Left cardiac atrium (tissue), 4 donors: ENCODE results near the gene HABP4. TPM values are rescaled to one million over a fixed set of nuclear protein-coding genes. Genes with fewer than 3 reads are reported as not detected.

Experiments
- ATAC-seq, 2 donors: fragments of 200-7000 bp; cut with Tn5 transposase; one replicate each; pipeline ENCODE4 v1.9.1; 2020; ENCODE audit warnings: mild to moderate bottlenecking in 2 of 2, moderate library complexity in 2 of 2
- DNase-seq: peaks from one replicate; pipeline ENCODE4 v3.0.0-alpha.2; 2020
- intact Hi-C, 2 donors: fragments of 100-400 bp; cut with DNase I; formaldehyde crosslinking; loops; one replicate each; pipeline versions ENCODE4 v1.14.1 to v1.15.1; 2022 to 2023
- total RNA-seq, 2 donors: library from RNA; stranded (reverse); fragmentation: NEBNext Ultra II Directional; extraction: Animal tissue kit (Norgen Biotek cat#: 25700); gene quantifications; one replicate each; pipeline ENCODE4 v1.2.1, GENCODE V29; 2021
- donor health status: DM: no; HTN: yes; CAD: no.
- donor health status: DM: no; HTN: yes; CAD: no; lungs with severe emphysema.
- donor health status: DM: yes; HTN: yes; CAD: no.
- donor health status: Dilated cardiomyopathy.

Gene HABP4
- total RNA-seq, 2 donors from 2014 or later, result 19.2 to 19.5 TPM

DNA sequence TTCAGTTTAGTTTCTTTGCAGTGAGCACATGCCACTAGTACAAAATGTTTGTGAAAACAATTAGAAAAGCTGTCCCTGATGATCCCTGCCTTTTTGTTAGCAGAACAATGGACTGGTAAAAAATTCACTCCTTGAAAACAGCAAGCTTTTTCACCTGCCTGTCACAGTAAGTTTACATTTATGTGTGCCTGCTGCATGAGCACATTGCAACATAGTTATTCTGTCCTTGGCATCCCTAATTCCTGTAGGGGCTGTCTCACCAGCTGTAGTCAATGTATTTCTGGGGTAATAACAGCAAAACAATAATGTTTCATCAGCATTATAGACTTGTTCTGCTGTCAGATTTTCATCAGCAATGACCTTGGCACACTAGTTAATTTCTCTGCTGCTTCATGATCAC lies 20.2 kb upstream of the HABP4 start:
- DNase-seq, result no peak
- no peak for ATAC-seq
- intact Hi-C loops, result no loop called here

GRCh38 chr9:96430377-96430776 lies 19.6 kb upstream of the HABP4 start:
- ATAC-seq (no peak), DNase-seq (no peak)
- intact Hi-C loops, result no loop called here

- intact Hi-C loops, result no loop called here
- DNase-seq (no peak), ATAC-seq (no peak)
These were observed 14.6 kb upstream of the HABP4 start for GRCh38 chr9:96435345-96435744.

DNA sequence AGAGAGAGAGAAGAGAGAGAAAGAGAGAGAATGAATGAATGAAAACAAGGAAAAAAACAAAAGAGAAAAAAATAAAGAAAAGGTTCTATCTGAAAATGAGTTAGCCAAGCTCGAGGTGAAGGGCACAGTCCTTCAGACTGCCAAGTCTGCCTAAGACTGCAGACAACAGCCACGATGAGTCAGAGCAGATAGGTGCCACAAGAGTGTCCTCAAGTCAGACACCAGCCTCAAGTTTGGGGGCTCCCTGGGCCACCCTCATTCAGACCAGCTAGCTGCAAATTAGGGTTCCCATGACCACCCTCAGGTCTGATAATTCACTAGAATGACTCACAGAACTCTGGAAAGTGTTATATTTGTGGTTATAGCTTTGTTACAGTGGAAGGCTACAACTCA lies 13.9 kb upstream of the HABP4 start:
- intact Hi-C loops, result no loop called here
- DNase-seq (no peak), ATAC-seq (no peak)

GRCh38 chr9:96436456-96437126 lies 13.4 kb upstream of the HABP4 start:
- no peak for DNase-seq
- intact Hi-C loops, result no loop called here
- ATAC-seq, result no peak

DNA sequence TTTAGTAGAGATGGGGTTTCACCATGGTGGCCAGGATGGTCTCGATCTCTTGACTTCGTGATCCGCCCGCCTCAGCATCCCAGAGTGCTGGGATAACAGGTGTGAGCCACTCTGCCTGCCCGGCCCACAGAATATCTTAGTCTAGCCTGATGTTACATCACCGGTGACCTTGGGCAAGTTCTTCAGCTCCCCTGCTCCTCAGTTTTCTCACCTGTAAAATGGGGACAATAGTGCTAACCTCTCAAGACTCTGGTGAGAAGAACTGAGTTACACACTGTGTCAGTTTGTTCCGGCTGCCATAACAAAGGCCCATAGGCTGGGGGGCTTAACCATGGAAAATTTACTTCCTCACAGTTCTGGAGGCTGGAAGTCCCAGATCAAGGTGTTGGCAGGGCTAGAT lies 12.5 kb upstream of the HABP4 start:
- intact Hi-C loops, result no loop called here
- ATAC-seq (no peak), DNase-seq (no peak)

DNA sequence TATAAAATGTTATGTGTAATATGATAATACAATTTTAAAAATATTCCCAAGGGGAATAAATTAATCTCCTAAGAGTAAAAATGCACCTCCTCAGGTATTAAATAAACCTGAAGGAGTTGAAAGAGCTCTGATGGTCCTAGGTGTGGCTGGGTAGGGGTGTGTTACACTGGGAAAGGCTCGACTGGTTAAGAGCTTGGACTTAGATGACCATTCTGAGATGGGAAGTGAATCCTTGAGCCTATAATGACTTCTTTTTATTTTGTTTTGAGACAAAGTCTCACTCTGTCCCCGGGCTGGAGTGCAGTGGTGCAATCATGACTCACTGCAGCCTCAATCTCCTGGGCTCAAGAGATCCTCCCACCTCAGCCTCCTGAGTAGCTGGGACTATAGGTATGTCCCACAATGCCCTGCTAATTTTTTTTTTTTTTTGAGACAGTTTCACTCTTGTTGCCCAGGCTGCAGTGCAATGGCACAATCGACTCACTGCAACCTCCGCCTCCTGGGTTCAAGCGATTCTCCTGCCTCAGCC lies 9.2 kb upstream of the HABP4 start:
- ATAC-seq (no peak), DNase-seq (no peak)
- intact Hi-C loops, result loop anchor here in 1 of 2 donors (10.0 kb wide), 1 partner anchor 224 kb away; no protein-coding TSS in a partner anchor

- DNase-seq, result no peak
- intact Hi-C loops, result loop anchor here in 1 of 2 donors (10.0 kb wide), 1 partner anchor 223 kb away; no protein-coding TSS in a partner anchor
- ATAC-seq, result no peak
These were observed 8.0 kb upstream of the HABP4 start for GRCh38 chr9:96441798-96442445.

- intact Hi-C loops, result loop anchor here in 1 of 2 donors (10.0 kb wide), 1 partner anchor 222 kb away; no protein-coding TSS in a partner anchor
- no peak for DNase-seq
- no peak for ATAC-seq
These were observed 7.5 kb upstream of the HABP4 start for GRCh38 chr9:96442491-96442890.

DNA sequence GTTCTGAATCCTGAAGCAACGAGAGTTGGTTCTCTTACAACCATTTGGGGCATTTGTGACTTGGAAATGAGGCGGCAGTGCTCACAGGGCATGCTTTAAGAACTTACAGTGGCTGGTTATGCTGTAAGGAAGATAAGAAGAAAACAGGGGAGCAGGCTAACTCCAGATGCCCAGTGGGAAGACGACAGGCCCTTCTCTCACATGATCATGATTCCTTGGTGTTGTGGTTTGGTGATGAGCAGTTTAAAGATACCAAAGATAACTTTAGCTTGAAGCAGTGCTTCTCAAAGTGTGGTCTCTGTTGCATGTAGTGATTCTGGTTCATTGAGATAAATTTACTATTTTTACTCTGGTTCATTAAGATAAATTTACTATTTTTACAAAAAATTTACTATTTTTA lies 2.6 kb upstream of the HABP4 start:
- no peak for DNase-seq
- intact Hi-C loops, result loop anchor here in 1 of 2 donors (10.0 kb wide), 1 partner anchor 217 kb away; no protein-coding TSS in a partner anchor
- no peak for ATAC-seq

- intact Hi-C loops, result loop anchor here in 1 of 2 donors (10.0 kb wide), 1 partner anchor 216 kb away; no protein-coding TSS in a partner anchor
- DNase-seq (no peak), ATAC-seq (no peak)
These were observed 1.3 kb upstream of the HABP4 start for GRCh38 chr9:96448546-96449170.

- intact Hi-C loops, result loop anchor here in 1 of 2 donors (10.0 kb wide), 1 partner anchor 215 kb away; no protein-coding TSS in a partner anchor
- ATAC-seq (peak; percentile 16 to 27), DNase-seq (no peak)
These were observed 485 bp upstream of the HABP4 start for GRCh38 chr9:96449523-96449844.

- DNase-seq, result peak; percentile 33
- intact Hi-C loops, result loop anchor here in 1 of 2 donors (2.0 to 5.0 kb wide), 2 partner anchors 32 to 124 kb away; partner anchors contain the start of gene ZNF367
- ATAC-seq, result peak; percentile 0 to 1
These were observed 902 bp downstream of the HABP4 start for GRCh38 chr9:96450613-96451528.

DNA sequence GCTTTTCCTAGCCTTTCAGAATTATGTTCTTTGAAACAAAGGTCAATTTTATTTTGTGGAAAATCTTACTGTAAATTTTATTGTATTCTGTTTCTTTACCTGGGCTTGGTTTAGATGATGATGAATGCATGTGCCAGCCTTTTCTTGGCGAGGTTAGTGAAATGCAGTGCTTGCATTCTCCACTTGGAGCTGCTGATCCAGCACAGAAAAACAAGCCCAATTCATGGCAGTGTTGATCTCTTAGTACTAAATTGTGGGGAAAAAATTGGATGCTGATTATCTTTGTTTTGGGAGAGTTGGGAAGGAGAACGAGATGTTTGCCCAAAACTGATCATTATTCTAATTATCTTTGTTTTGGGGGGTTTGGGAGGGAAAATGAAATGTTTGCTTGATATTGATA lies 3.7 kb downstream of the HABP4 start:
- intact Hi-C loops, result loop anchor here in 1 of 2 donors (5.0 kb wide), 1 partner anchor 126 kb away; no protein-coding TSS in a partner anchor
- no peak for DNase-seq
- no peak for ATAC-seq

- intact Hi-C loops, result no loop called here
- ATAC-seq, result no peak
- no peak for DNase-seq
These were observed 7.3 kb downstream of the HABP4 start for GRCh38 chr9:96457266-96457665.

DNA sequence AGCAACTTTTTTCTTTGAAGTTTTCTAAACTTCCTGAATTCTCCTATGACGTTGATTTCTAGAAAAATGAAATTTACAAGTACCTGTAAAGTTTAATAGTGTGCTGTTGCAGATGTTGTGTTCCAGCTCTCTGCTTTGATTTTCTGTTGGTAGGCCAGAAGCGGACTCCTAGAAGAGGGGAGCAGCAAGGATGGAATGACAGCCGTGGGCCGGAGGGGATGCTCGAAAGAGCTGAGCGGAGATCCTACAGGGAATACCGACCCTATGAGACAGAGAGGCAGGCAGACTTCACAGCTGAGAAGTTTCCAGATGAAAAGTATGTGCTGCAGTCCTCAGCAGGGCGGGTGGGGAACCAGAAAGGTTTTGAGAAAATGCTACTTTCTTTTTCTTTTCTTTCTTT lies 8.3 kb downstream of the HABP4 start:
- DNase-seq (no peak), ATAC-seq (no peak)
- intact Hi-C loops, result no loop called here

- DNase-seq, result no peak
- ATAC-seq, result no peak
- intact Hi-C loops, result no loop called here
These were observed 9.5 kb downstream of the HABP4 start for GRCh38 chr9:96459268-96460007.

- DNase-seq (no peak), ATAC-seq (no peak)
- intact Hi-C loops, result no loop called here
These were observed 10.5 kb downstream of the HABP4 start for GRCh38 chr9:96460470-96460869.
